Stimulated activated CD4-positive, alpha-beta T cell treated with anti-CD3 and anti-CD28 coated beads, TNF-alpha, amount 100 ng/mL, for 4 hours (primary cell): ENCODE measurements around the gene ALPG.
"Not testable (repeated sequence)": the region's sequence is repeated elsewhere in the genome, so short reads cannot be mapped to it uniquely, and the experiment has no call there.

Source experiments
- DNase-seq, 3 experiments: peaks; one replicate each; pipeline ENCODE4 v3.0.0-alpha.2; 2020; ENCODE audit warnings: low read depth in 3 of 3

The ALPG gene

GRCh38 chr2:232440220-232441018 lies 33.8 kb downstream of the ALPG start:
- DNase-seq, result peak; percentile 76 to 92 (median 78)

- DNase-seq, result no peak
Observed at GRCh38 chr2:232441147-232441651, 34.6 kb downstream of the ALPG start.

- not testable (repeated sequence) for DNase-seq
Observed at GRCh38 chr2:232441922-232442321, 35.3 kb downstream of the ALPG start.

- not testable (repeated sequence) for DNase-seq
Observed at GRCh38 chr2:232442431-232442830, 35.8 kb downstream of the ALPG start.

GRCh38 chr2:232443047-232443446 lies 36.4 kb downstream of the ALPG start:
- not testable (repeated sequence) for DNase-seq

- DNase-seq, result not testable (repeated sequence)
Observed at GRCh38 chr2:232443669-232444408, 37.2 kb downstream of the ALPG start.

- DNase-seq, result peak; percentile 42 to 48 (median 44)
Observed at GRCh38 chr2:232444409-232445148, 37.9 kb downstream of the ALPG start.

- not testable (repeated sequence) for DNase-seq
Observed at GRCh38 chr2:232445149-232445885, 38.7 kb downstream of the ALPG start.

GRCh38 chr2:232446266-232446777 lies 39.7 kb downstream of the ALPG start:
- DNase-seq, result not testable (repeated sequence)

- no peak for DNase-seq
Observed at GRCh38 chr2:232447091-232447620, 40.5 kb downstream of the ALPG start.

- no peak for DNase-seq
Observed at GRCh38 chr2:232447638-232448303, 41.1 kb downstream of the ALPG start.

GRCh38 chr2:232448304-232448690 lies 41.7 kb downstream of the ALPG start:
- DNase-seq, result no peak

GRCh38 chr2:232449964-232450363 lies 43.3 kb downstream of the ALPG start:
- DNase-seq, result no peak

- not testable (repeated sequence) for DNase-seq
Observed at GRCh38 chr2:232451645-232452044, 45.0 kb downstream of the ALPG start.

GRCh38 chr2:232454630-232455029 lies 48.0 kb downstream of the ALPG start:
- DNase-seq, result no peak

- DNase-seq, result no peak
Observed at GRCh38 chr2:232455426-232456255, 49.0 kb downstream of the ALPG start, which contains the start of gene ALPI. Gene ALPI (plus strand): TSS chr2:232456153. CDS start chr2:232456200, 47 bp downstream.

- no peak for DNase-seq
Observed at GRCh38 chr2:232456296-232457120, 49.9 kb downstream of the ALPG start.
